ENCODE data around the gene NELFA. TPM values are rescaled to one million over a fixed set of nuclear protein-coding genes. Genes with fewer than 3 reads are reported as not detected.

The NELFA gene
- total RNA-seq, result 14.8 TPM
- polyA plus RNA-seq (ENCODE audit: insufficient read depth in 1 of 8, insufficient read length in 8 of 8, low replicate concordance in 1 of 8), result 10 to 100 TPM; 19.9 to 32.5 (median 24.1) TPM
- long read RNA-seq, donor 1, partial matches to known transcripts, result 0 of 4 reads
- long read RNA-seq, donor 1, other reads (novel, unspliced or antisense), result 0 of 4 reads
- long read RNA-seq, donor 2, partial matches to known transcripts, result 0 of 1 reads
- long read RNA-seq, donor 2, other reads (novel, unspliced or antisense), result 0 of 1 reads
- long read RNA-seq, donor 3, transcript NELFA-202 (11 exons, 3,343 nt), result major isoform, 10 of 10 reads
- long read RNA-seq, donor 3, partial matches to known transcripts, result 0 of 10 reads
- long read RNA-seq, donor 3, other reads (novel, unspliced or antisense), result 0 of 10 reads
- long read RNA-seq, donor 4, partial matches to known transcripts, result 0 of 5 reads
- long read RNA-seq, donor 4, other reads (novel, unspliced or antisense), result 0 of 5 reads
- long read RNA-seq, donor 5, transcript NELFA-202 (11 exons, 3,343 nt), result major isoform, 8 of 28 reads
- long read RNA-seq, donor 5, partial matches to known transcripts, result 20 of 28 reads
- long read RNA-seq, donor 5, other reads (novel, unspliced or antisense), result 0 of 28 reads
- long read RNA-seq, donor 6, transcript NELFA-202 (11 exons, 3,343 nt), result major isoform, 17 of 18 reads
- long read RNA-seq, donor 6, partial matches to known transcripts, result 0 of 18 reads
- long read RNA-seq, donor 6, other reads (novel, unspliced or antisense), result 0 of 18 reads
- long read RNA-seq, donor 7, transcript NELFA-202 (11 exons, 3,343 nt), result major isoform, 6 of 6 reads
- long read RNA-seq, donor 7, partial matches to known transcripts, result 0 of 6 reads
- long read RNA-seq, donor 7, other reads (novel, unspliced or antisense), result 0 of 6 reads
- long read RNA-seq, donor 8, partial matches to known transcripts, result 0 of 3 reads
- long read RNA-seq, donor 8, other reads (novel, unspliced or antisense), result 0 of 3 reads
- long read RNA-seq, donor 9, transcript NELFA-202 (11 exons, 3,343 nt), result major isoform, 7 of 7 reads
- long read RNA-seq, donor 9, partial matches to known transcripts, result 0 of 7 reads
- long read RNA-seq, donor 9, other reads (novel, unspliced or antisense), result 0 of 7 reads
- long read RNA-seq, donor 10, partial matches to known transcripts, result 7 of 12 reads
- long read RNA-seq, donor 10, other reads (novel, unspliced or antisense), result 0 of 12 reads
- long read RNA-seq, donor 11, partial matches to known transcripts, result 0 of 4 reads
- long read RNA-seq, donor 11, other reads (novel, unspliced or antisense), result 0 of 4 reads

- Histone ChIP-seq H3K36me3 (ENCODE audit: control insufficient read depth, insufficient read depth, low read length) (peaks cover 13% of the 10 kb centered on the region), H3K4me1 (ENCODE audit: control insufficient read depth, insufficient read depth, low read length) (peaks cover 10% of the 10 kb centered on the region), H3K4me3 (ENCODE audit: low read length) (peak within 1 kb of the TSS; percentile 95), H3K9me3 (replicated peaks; ENCODE audit: control insufficient read depth, low read depth, low read length) (no peaks in the 10 kb centered on the region), H3K27ac (ENCODE audit: low read length) (peak within 1 kb of the TSS; percentile 94), H3K27me3 (ENCODE audit: control insufficient read depth, insufficient read depth, low read length) (peaks cover 7% of the 10 kb centered on the region)
- DNase-seq, result peak; percentile 98
- WGBS (ENCODE audit: insufficient coverage), result under 1% methylated on average over 95 of the region's 95 CpGs
Measured at GRCh38 chr4:2008921-2009650, at the start of gene NELFA. Gene NELFA (minus strand): TSS chr4:2008974. CDS start chr4:2008959, 15 bp downstream.

GRCh38 chr4:2057382-2058065 lies 48.8 kb upstream of the NELFA start:
- Histone ChIP-seq H3K36me3 (ENCODE audit: control insufficient read depth, insufficient read depth, low read length) (no peaks in the 10 kb centered on the region), H3K27ac (ENCODE audit: low read length) (no peak overlapping the region), H3K27me3 (ENCODE audit: control insufficient read depth, insufficient read depth, low read length) (peaks cover 65% of the 10 kb centered on the region), H3K4me1 (ENCODE audit: control insufficient read depth, insufficient read depth, low read length) (peaks cover 6% of the 10 kb centered on the region), H3K9me3 (replicated peaks; ENCODE audit: control insufficient read depth, low read depth, low read length) (no peaks in the 10 kb centered on the region), H3K4me3 (ENCODE audit: low read length) (no peak overlapping the region)
- DNase-seq, result no peak
- 52% methylated on average over 20 of the region's 26 CpGs for WGBS (ENCODE audit: insufficient coverage)

- WGBS (ENCODE audit: insufficient coverage), result no CpG with 5 or more reads among the region's 6 CpGs
- DNase-seq, result no peak
- Histone ChIP-seq H3K27ac (ENCODE audit: low read length) (no peak overlapping the region), H3K4me1 (ENCODE audit: control insufficient read depth, insufficient read depth, low read length) (peaks cover 4% of the 10 kb centered on the region), H3K27me3 (ENCODE audit: control insufficient read depth, insufficient read depth, low read length) (peaks cover 69% of the 10 kb centered on the region), H3K4me3 (ENCODE audit: low read length) (no peak overlapping the region), H3K9me3 (replicated peaks; ENCODE audit: control insufficient read depth, low read depth, low read length) (no peaks in the 10 kb centered on the region), H3K36me3 (ENCODE audit: control insufficient read depth, insufficient read depth, low read length) (no peaks in the 10 kb centered on the region)
Measured at GRCh38 chr4:2054217-2054616, 45.4 kb upstream of the NELFA start.

- no peak for DNase-seq
- Histone ChIP-seq H3K9me3 (replicated peaks; ENCODE audit: control insufficient read depth, low read depth, low read length) (no peaks in the 10 kb centered on the region), H3K36me3 (ENCODE audit: control insufficient read depth, insufficient read depth, low read length) (no peaks in the 10 kb centered on the region), H3K27me3 (ENCODE audit: control insufficient read depth, insufficient read depth, low read length) (peaks cover 71% of the 10 kb centered on the region), H3K4me1 (ENCODE audit: control insufficient read depth, insufficient read depth, low read length) (no peaks in the 10 kb centered on the region), H3K4me3 (ENCODE audit: low read length) (no peak overlapping the region), H3K27ac (ENCODE audit: low read length) (no peak overlapping the region)
- 31% methylated on average over 10 of the region's 10 CpGs for WGBS (ENCODE audit: insufficient coverage)
Measured at GRCh38 chr4:2051086-2051485, 42.3 kb upstream of the NELFA start.

GRCh38 chr4:2049811-2050210 lies 41.0 kb upstream of the NELFA start:
- no peaks in the 10 kb centered on the region for H3K36me3 ChIP-seq (ENCODE audit: control insufficient read depth, insufficient read depth, low read length)
- no peak overlapping the region for H3K27ac ChIP-seq (ENCODE audit: low read length)
- peaks cover 68% of the 10 kb centered on the region for H3K27me3 ChIP-seq (ENCODE audit: control insufficient read depth, insufficient read depth, low read length)
- H3K4me3 ChIP-seq (ENCODE audit: low read length), result no peak overlapping the region
- 69% methylated on average over 7 of the region's 7 CpGs for WGBS (ENCODE audit: insufficient coverage)
- DNase-seq, result no peak
- no peaks in the 10 kb centered on the region for H3K9me3 ChIP-seq (replicated peaks; ENCODE audit: control insufficient read depth, low read depth, low read length)
- H3K4me1 ChIP-seq (ENCODE audit: control insufficient read depth, insufficient read depth, low read length), result no peaks in the 10 kb centered on the region

GRCh38 chr4:2049381-2049780 lies 40.6 kb upstream of the NELFA start:
- Histone ChIP-seq H3K4me1 (ENCODE audit: control insufficient read depth, insufficient read depth, low read length) (no peaks in the 10 kb centered on the region), H3K27me3 (ENCODE audit: control insufficient read depth, insufficient read depth, low read length) (peaks cover 69% of the 10 kb centered on the region), H3K4me3 (ENCODE audit: low read length) (no peak overlapping the region), H3K27ac (ENCODE audit: low read length) (no peak overlapping the region), H3K9me3 (replicated peaks; ENCODE audit: control insufficient read depth, low read depth, low read length) (peaks cover 4% of the 10 kb centered on the region), H3K36me3 (ENCODE audit: control insufficient read depth, insufficient read depth, low read length) (no peaks in the 10 kb centered on the region)
- WGBS (ENCODE audit: insufficient coverage), result 88% methylated on average over 6 of the region's 7 CpGs
- no peak for DNase-seq

GRCh38 chr4:2048831-2049230 lies 40.1 kb upstream of the NELFA start:
- no peak for DNase-seq
- H3K36me3 ChIP-seq (ENCODE audit: control insufficient read depth, insufficient read depth, low read length), result no peaks in the 10 kb centered on the region
- no peak overlapping the region for H3K4me3 ChIP-seq (ENCODE audit: low read length)
- H3K4me1 ChIP-seq (ENCODE audit: control insufficient read depth, insufficient read depth, low read length), result peaks cover under 1% of the 10 kb centered on the region
- H3K27ac ChIP-seq (ENCODE audit: low read length), result no peak overlapping the region
- H3K27me3 ChIP-seq (ENCODE audit: control insufficient read depth, insufficient read depth, low read length), result peaks cover 70% of the 10 kb centered on the region
- WGBS (ENCODE audit: insufficient coverage), result 88% methylated on average over 7 of the region's 8 CpGs
- peaks cover 4% of the 10 kb centered on the region for H3K9me3 ChIP-seq (replicated peaks; ENCODE audit: control insufficient read depth, low read depth, low read length)

GRCh38 chr4:2047781-2048581 lies 39.2 kb upstream of the NELFA start:
- no peak for DNase-seq
- Histone ChIP-seq H3K27ac (ENCODE audit: low read length) (no peak overlapping the region), H3K4me1 (ENCODE audit: control insufficient read depth, insufficient read depth, low read length) (peaks cover 7% of the 10 kb centered on the region), H3K36me3 (ENCODE audit: control insufficient read depth, insufficient read depth, low read length) (no peaks in the 10 kb centered on the region), H3K4me3 (ENCODE audit: low read length) (no peak overlapping the region), H3K9me3 (replicated peaks; ENCODE audit: control insufficient read depth, low read depth, low read length) (peaks cover 4% of the 10 kb centered on the region), H3K27me3 (ENCODE audit: control insufficient read depth, insufficient read depth, low read length) (peaks cover 79% of the 10 kb centered on the region)
- WGBS (ENCODE audit: insufficient coverage), result 81% methylated on average over 24 of the region's 25 CpGs
